ENCODE data around the gene PASK.

PASK gene

GRCh38 chr2:241082341-241083090 is 66.8 kb downstream of the PASK start:
- no peak for DNase-seq (ENCODE audit: low spot score)

DNA sequence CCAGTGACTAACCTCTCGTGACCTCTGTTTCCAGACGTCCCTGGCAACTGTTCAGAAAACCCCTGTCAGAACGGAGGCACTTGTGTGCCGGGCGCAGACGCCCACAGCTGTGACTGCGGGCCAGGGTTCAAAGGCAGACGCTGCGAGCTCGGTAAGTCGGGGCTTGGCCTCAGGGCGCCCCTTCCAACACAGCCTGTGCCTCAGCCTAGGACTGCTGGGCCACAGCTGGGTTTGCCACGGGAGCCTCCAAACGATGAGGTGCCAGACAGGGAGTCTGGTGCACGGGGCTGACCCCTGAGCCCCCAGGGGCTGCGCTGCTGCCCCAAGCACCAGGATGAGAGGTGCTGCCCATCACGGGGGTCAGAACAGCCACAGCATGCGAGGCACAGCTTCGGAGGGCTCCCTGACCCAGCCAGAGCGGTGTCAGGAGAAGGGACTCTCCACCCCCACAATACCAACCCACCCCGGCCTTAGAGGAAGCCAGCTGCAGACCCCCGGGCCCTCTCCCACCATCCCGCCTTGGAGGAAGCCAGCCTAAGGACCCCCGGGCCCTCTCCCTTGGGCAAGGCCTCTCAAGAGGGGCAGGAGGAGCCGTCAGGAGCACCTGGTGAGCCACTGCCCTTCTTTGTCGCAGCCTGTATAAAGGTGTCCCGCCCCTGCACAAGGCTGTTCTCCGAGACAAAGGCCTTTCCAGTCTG is 67.5 kb downstream of the PASK start:
- DNase-seq (ENCODE audit: low spot score) = no peak

- DNase-seq (ENCODE audit: low spot score) = no peak
Observed at GRCh38 chr2:241081190-241081642, 68.1 kb downstream of the PASK start.

DNA sequence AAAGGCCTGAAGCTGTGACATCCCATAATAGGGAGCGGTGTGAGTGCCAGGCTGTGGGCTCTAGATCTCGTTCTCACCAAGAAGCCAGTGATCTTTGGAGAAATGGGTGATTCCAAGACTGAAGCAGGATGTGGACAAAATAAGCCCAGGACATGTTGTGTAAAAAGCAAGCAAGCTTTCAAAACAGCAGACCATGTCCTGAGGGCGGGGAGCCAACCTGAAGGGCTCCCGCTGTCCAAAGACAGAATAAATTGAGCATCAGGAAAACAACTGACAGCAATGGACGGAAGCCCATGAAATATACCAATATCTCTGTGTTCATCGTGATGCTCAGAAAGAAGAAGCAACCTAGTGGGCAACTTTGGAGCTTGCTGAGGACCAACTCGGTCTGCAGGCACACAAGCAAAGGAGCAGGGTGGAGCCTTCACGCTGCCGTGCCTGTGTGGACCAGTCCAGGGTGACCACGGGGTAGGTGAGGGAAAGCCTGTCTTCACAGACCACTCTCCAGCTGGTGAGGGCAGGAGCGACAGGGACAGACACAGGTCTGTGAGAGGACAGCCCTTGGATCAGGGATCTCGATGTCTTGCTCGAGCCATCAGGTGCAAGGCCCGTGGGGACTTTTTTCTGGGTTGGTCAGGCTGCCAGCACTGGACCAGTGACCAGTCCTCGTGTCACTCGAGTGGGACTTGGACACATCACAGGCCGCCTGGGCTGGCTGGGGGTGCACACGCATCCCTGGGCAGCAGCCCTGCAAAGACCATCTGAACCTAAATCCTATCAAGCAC is 68.7 kb downstream of the PASK start:
- DNase-seq (ENCODE audit: low spot score) = no peak

DNA sequence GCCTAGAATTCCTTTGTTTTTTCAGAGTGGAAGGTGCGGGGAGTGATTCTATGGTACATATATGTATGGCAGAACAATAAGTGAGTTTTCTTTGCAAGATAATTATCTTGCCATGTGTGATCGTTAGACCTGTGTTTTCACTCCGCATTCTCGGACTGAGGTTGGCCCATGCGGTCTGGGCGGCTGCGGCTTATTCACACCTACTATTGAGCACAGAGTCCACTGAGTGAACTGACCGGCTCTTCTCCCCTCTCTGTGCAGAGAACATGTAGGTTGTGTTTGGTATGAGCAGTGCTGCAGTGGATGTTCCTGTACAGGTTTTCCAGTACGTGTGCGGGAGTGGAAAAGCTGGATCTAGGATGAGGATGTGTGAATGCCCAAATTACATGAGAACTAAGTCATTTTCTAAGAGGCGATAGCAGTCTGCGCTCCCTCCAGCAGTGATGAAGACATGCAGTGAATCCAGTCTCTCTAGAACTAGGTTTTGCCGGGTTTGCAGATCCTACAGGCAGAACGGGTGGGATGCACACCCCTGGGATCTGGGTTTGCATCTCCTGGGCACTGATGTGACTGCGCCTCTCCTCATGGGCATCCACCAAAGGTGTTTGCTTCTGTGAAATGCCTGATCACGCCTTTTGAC is 74.3 kb downstream of the PASK start:
- no peak for DNase-seq (ENCODE audit: low spot score)

GRCh38 chr2:241074065-241074818 is 75.0 kb downstream of the PASK start:
- no peak for DNase-seq (ENCODE audit: low spot score)

DNA sequence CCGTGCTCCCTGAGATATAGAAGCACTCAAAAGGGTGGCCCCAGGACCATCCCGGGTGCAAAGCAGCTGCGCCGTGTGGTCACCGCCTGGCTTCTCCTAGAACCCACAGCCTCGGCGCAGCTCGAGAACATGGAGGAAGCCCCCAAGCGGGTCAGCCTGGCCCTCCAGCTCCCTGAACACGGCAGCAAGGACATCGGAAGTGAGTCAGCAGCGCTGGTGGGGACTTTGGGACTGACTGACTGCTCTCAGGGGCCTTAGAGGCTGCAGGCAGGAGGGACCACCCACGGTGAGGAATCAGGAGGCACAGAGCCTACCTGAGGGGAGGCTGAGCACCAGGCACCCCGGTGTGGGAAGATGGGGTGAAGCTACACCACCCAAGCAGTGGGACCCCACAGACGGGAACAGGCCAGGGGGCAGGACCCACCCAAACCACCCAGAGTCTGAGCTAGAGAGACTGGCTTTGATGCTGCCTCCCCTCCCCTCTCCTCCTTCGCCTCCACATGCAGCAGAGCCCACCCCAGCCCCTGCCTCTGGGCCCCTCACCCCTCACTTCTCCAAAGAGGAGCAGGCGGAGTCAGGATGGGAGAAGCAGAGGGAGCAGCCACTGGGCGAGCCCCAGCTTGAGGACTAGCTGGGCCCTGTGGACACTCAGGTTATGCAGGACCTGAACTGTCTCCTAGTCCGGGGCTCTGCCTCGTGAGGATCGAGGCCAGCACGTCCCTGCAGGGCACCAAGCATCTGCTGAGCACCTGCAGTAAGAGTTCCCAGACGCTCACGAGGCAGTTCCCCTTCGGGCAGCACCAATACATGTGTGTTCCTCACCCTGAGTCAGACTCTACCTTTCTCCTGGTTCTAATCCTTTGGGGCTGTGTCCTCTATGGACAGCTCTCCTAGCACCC is 75.9 kb downstream of the PASK start:
- no peak for DNase-seq (ENCODE audit: low spot score)

DNA sequence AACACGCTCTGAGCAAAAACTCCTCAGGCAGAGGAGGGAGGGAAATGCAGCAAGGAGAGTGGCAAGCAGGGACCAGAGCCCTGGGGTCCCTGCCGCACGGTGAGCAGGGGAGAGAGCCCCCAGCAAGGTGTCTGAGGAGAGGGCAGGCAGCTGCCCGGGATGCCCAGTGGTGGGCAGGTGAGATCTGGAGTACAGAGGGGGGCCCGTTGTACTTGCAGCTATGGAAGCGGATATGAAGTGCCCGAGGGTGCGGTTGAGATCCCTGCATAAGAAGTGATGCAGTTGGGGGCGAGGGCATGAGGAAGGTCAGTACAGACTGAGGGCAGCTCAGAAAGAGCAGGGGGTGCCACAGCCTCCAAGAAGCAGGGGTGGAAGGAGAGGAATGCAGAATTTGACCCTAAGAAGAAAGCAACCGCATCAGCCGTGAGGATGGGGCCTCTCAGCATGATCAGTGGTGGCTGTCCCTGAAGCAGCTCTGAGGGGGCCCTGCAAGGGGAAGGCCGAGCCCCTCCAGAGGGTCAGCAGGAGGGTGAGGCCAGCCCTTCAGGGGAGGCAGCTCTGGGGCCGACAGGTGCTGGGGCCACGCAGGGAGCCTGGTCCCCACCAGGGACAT is 76.6 kb downstream of the PASK start:
- DNase-seq (ENCODE audit: low spot score) = no peak

GRCh38 chr2:241072151-241072550 is 77.1 kb downstream of the PASK start:
- no peak for DNase-seq (ENCODE audit: low spot score)

DNA sequence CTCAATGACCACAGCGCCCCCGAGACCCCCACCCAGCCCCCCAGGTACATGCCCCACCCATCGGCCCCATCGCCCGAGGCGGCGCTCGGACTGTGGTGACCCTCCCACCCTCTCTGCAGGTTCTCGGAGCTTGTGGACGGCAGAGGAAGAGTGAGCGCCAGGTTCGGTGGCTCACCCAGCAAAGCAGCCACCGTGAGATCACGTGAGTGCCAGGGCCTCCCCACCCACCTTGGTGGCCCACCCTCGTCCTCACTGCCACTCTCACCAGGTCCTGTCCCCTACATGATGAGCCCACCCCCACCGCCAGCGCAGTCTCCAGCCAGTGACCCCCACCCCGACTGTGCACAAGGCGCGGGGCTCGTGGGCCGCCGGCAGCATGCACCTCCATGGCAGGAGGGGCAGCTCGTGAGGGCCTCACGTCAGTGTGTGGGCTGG is 77.6 kb downstream of the PASK start:
- DNase-seq (ENCODE audit: low spot score) = no peak

GRCh38 chr2:241070811-241071676 is 78.2 kb downstream of the PASK start:
- DNase-seq (ENCODE audit: low spot score) = no peak

GRCh38 chr2:241070361-241070760 is 78.9 kb downstream of the PASK start:
- no peak for DNase-seq (ENCODE audit: low spot score)

DNA sequence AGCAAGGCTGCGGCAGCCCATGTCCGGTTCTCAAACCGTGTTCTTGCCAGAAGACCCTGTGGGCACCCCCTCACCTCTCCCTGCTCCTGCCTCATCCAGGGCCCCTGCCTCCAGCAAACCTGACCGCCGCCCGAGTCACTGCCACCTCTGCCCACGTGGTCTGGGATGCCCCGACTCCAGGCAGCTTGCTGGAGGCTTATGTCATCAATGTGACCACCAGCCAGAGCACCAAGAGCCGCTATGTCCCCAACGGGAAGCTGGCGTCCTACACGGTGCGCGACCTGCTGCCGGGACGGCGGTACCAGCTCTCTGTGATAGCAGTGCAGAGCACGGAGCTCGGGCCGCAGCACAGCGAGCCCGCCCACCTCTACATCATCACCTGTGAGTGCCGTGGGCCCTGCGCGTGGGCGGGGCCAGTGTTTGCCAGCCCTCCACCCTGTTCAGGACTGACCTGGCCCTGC is 79.4 kb downstream of the PASK start:
- DNase-seq (ENCODE audit: low spot score) = no peak

DNA sequence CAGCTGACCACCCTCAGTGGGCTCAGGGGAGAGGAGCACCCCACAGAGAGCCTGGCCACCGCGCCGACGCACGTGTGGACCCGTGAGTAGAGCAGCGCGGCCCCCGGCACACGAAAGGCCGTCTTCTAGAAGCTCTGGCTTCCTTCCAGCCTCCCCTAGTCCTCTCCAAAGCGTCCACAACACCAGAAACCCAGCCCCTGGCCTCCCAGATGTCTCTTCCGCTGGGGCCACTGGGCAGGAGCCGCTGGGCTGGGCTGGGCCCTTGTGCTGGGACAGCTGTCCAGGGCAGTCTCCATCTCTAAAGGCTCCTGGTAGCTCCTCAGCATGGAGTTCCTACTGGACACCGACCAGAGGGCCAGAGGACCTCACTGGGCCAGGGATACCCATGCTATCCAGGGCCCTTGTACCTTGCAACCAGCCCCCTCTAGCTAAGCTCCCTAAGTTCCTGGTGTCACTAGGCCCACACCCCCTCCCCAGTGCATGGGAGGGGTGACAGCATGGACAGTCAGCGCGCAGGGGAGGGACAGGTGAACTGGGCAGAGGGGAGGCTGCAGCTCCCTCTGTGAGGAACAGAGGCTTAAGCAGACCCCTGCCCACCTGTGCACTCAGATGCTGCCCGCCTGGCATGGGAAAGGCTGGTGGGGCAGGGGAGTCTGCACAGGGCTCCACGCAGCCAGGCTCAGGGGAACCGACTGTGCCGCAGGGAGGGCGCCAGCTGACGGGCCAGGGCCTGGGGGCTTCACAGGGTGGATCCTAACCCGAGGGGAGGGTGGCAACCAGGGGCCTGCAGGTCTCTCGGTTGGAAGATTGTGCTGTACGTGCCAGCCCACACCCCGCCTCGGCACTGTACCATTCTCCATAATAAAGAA is 80.1 kb downstream of the PASK start:
- DNase-seq (ENCODE audit: low spot score) = no peak

- no peak for DNase-seq (ENCODE audit: low spot score)
Observed at GRCh38 chr2:241068136-241068941, 80.9 kb downstream of the PASK start.

GRCh38 chr2:241067501-241068135 is 81.7 kb downstream of the PASK start:
- no peak for DNase-seq (ENCODE audit: low spot score)
